ENCODE results near the gene ST6GALNAC1.
"Not testable (repeated sequence)": the region's sequence is repeated elsewhere in the genome, so short reads cannot be mapped to it uniquely, and the experiment has no call there.

ST6GALNAC1 gene

GRCh38 chr17:76641501-76641900, 2.1 kb downstream of the ST6GALNAC1 start:
- no peak for DNase-seq (ENCODE audit: low read depth)

GRCh38 chr17:76640550-76641380, 2.8 kb downstream of the ST6GALNAC1 start:
- DNase-seq (ENCODE audit: low read depth) = no peak

GRCh38 chr17:76638263-76638662, 5.3 kb downstream of the ST6GALNAC1 start:
- no peak for DNase-seq (ENCODE audit: low read depth)

GRCh38 chr17:76636486-76637206, 6.9 kb downstream of the ST6GALNAC1 start:
- DNase-seq (ENCODE audit: low read depth) = not testable (repeated sequence)

- no peak for DNase-seq (ENCODE audit: low read depth)
These were observed 7.7 kb downstream of the ST6GALNAC1 start for GRCh38 chr17:76635659-76636360.

- DNase-seq (ENCODE audit: low read depth) = no peak
These were observed 8.5 kb downstream of the ST6GALNAC1 start for GRCh38 chr17:76635039-76635438.

- no peak for DNase-seq (ENCODE audit: low read depth)
These were observed 9.8 kb downstream of the ST6GALNAC1 start for GRCh38 chr17:76633628-76634328.

- no peak for DNase-seq (ENCODE audit: low read depth)
These were observed 11.6 kb downstream of the ST6GALNAC1 start for GRCh38 chr17:76631821-76632565.

GRCh38 chr17:76630151-76630550, 13.4 kb downstream of the ST6GALNAC1 start:
- no peak for DNase-seq (ENCODE audit: low read depth)

GRCh38 chr17:76627510-76627909, 16.0 kb downstream of the ST6GALNAC1 start:
- no peak for DNase-seq (ENCODE audit: low read depth)

GRCh38 chr17:76626442-76626841, 17.1 kb downstream of the ST6GALNAC1 start:
- DNase-seq (ENCODE audit: low read depth) = no peak

- no peak for DNase-seq (ENCODE audit: low read depth)
These were observed 18.1 kb downstream of the ST6GALNAC1 start for GRCh38 chr17:76625496-76625895.

GRCh38 chr17:76623271-76624146, 20.0 kb downstream of the ST6GALNAC1 start:
- peak; percentile 66 for DNase-seq (ENCODE audit: low read depth)

- DNase-seq (ENCODE audit: low read depth) = no peak
These were observed 25.7 kb downstream of the ST6GALNAC1 start for GRCh38 chr17:76617838-76618237.

- DNase-seq (ENCODE audit: low read depth) = no peak
These were observed 28.5 kb downstream of the ST6GALNAC1 start for GRCh38 chr17:76614912-76615617.

GRCh38 chr17:76614064-76614759, 29.3 kb downstream of the ST6GALNAC1 start:
- not testable (repeated sequence) for DNase-seq (ENCODE audit: low read depth)

- no peak for DNase-seq (ENCODE audit: low read depth)
These were observed 30.3 kb downstream of the ST6GALNAC1 start for GRCh38 chr17:76612977-76613851.

GRCh38 chr17:76612465-76612864, 31.1 kb downstream of the ST6GALNAC1 start:
- DNase-seq (ENCODE audit: low read depth) = no peak

Measured in activated T-helper 9 cell treated with anti-CD3 and anti-CD28 coated beads, Interleukin-2, amount 50 U/mL, for 16 hours (primary cell).